ENCODE measurements around the gene SLC18A2. TPM values are rescaled to one million over a fixed set of nuclear protein-coding genes. Genes with fewer than 3 reads are reported as not detected.

Gene SLC18A2
- total RNA-seq, 4 donors from 2014 or later: 0.60 to 1.7 (median 0.93) TPM; not detected in 1

DNA sequence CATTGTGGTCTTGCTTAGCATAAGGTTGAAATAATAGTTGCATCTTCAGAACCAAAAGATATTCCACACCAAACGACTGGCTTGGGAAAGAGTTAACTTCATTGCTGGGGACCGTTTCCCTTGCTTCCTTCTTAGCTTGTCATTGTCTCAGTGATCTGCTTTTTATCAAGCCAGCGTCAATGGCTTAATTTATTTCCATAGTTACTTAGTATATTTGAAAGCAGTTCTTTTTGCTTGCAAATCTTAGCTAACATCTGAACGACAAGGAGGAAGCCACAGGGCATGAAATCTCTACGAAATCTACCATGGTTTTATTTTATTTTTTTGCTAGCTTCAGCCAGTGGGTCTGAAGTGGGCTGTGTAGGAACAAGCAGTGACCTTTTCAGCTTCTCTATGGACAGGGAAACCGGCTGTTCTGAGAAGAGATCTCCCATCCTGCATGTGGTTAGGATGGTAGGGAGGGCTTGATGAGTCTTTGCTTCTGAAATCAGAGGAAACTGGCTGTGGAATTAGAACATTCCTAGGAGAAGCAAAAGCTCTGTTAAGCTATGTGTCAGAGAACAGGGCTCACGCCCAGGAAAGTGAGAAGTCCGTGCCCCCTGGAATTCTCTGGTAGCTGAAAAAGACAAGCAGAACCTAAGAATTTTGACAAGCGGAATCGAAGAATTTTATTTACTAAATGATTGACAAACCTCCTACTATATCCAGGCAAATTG lies 8.0 kb downstream of the SLC18A2 start:
- no peak for ATAC-seq (ENCODE audit: low FRiP score)

DNA sequence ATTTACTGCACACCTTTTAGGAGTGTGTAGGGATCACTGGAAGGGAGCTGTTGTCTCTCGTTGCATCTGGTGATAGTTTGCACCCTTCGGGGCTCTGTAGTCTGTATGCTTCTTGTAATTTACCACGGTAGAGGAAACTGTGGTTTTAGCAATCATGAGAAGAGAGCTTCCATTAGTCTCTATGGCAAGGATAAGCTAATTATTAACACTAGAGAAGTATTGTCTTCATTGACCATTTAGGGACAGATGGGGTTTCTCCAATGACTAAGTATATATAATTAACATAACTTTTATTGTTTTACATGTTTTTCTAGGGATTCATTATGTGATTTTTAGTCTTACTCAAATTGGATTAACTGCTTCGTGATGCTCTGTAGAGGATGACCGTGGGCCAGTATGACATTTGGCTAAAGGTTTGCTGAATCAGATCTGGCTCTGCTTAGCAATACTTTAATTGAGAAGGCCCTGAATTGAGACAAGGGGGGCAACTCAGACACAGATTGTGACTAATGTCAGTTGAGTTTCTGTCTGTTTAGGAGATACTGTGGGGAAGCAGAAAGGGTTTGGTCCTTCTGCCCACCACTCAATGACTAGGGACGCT lies 8.7 kb downstream of the SLC18A2 start:
- TF ChIP-seq, protein P1, sequence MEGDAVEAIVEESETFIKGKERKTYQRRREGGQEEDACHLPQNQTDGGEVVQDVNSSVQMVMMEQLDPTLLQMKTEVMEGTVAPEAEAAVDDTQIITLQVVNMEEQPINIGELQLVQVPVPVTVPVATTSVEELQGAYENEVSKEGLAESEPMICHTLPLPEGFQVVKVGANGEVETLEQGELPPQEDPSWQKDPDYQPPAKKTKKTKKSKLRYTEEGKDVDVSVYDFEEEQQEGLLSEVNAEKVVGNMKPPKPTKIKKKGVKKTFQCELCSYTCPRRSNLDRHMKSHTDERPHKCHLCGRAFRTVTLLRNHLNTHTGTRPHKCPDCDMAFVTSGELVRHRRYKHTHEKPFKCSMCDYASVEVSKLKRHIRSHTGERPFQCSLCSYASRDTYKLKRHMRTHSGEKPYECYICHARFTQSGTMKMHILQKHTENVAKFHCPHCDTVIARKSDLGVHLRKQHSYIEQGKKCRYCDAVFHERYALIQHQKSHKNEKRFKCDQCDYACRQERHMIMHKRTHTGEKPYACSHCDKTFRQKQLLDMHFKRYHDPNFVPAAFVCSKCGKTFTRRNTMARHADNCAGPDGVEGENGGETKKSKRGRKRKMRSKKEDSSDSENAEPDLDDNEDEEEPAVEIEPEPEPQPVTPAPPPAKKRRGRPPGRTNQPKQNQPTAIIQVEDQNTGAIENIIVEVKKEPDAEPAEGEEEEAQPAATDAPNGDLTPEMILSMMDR (IDR thresholded peaks at IDR 0.05): no peak
- no peak for DNase-seq (ENCODE audit: low spot score)
- ATAC-seq (ENCODE audit: low FRiP score): no peak

More for the DNA sequence above, 8.0 kb downstream of the SLC18A2 start:
- TF ChIP-seq, protein P1 (IDR thresholded peaks at IDR 0.05): no peak
- no peak for DNase-seq (ENCODE audit: low spot score)

DNA sequence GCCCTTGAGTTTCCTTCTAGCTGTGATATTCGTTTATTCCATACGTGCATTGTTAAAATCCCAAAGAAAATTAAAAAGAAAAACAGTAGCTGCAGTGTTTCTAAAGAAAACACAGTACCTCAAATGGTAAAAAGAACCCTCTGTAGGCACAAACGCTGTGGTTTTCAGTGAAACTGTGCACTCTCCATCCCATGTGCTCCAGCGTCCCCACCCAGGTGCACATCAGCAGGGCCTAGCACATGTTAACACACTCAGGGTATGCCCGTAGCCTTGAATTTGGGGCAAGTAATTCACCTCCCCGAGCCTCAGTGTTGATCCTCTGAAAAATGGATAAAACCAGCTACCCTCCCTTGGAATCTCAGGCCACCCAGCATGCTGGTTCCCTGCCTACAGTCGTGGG lies 9.5 kb downstream of the SLC18A2 start:
- no peak for ATAC-seq (ENCODE audit: low FRiP score)
- TF ChIP-seq, protein P1 (IDR thresholded peaks at IDR 0.05): no peak
- no peak for DNase-seq (ENCODE audit: low spot score)

DNA sequence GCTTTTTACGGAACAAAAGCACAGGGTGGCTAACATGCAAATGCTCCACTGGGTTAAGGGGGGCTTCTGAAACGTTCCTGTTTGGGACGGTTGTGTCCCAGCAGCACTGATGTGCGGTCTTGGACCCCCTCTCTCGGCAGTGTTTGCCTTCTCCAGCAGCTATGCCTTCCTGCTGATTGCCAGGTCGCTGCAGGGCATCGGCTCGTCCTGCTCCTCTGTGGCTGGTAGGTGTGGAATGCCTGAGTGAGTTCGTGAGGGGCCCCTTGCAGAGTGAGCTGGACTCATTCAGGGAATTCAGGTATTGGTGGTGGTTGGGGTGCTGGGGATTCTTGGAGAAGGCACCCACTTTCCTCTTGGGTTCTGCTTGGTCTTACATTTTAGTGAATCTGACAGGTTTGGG lies 13.0 kb downstream of the SLC18A2 start:
- DNase-seq (ENCODE audit: low spot score) (no peak), ATAC-seq (ENCODE audit: low FRiP score) (no peak)
- TF ChIP-seq, protein P1 (IDR thresholded peaks at IDR 0.05): no peak

DNA sequence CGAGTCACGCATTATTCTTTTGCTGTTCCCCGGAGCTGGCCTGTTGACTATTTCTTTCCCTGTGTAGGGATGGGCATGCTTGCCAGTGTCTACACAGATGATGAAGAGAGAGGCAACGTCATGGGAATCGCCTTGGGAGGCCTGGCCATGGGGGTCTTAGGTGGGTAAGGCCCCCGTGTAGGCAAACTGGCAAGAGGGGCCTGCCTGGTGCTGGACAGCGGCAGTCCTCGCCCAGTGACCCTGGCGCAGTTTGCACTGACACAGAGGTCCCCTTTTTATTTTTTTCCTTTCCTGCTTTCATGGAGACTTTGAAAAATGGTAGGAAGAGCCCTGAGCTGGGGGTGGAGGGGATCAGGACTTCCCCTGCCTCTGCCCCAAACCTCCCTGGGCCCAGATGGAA lies 13.4 kb downstream of the SLC18A2 start:
- ATAC-seq (ENCODE audit: low FRiP score): no peak
- no peak for DNase-seq (ENCODE audit: low spot score)
- TF ChIP-seq, protein P1 (IDR thresholded peaks at IDR 0.05): no peak

DNA sequence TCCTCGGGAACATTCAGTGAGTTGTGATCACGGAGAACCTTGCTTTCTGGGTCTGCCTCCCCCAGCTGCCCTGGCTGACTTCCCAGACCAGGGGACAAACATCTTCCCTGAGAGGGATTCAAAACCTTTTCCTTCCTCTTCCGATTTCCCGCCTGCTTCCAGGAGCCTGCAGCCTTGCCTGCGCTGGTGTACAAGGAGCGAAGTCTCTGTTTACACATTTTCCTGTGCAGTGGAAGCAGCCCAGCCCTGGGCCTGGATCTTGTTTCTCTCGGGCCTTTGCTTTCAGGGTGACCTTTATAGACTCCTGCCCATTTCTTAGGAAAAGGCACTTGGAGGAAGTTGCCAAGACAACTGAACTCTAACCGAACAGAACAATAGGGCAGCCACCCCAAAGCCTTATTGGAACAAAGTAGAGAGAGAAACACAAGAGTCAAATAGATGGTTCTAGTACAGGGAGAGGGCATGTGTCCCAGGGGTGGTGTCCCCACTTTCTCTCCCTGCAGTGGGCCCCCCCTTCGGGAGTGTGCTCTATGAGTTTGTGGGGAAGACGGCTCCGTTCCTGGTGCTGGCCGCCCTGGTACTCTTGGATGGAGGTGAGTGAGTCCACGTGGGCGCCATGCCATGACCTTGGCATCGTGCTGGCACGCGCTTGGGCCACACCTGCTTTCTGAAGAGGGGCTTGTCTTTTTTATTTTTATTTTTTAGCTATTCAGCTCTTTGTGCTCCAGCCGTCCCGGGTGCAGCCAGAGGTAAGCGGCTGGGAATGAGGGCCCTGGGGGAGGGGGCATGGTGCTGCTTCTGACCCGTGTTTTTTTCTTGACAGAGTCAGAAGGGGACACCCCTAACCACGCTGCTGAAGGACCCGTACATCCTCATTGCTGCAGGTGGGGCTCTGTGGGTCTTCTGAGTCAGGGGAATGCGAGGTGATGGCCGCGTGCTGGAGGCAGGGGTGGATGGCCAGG lies 14.1 kb downstream of the SLC18A2 start:
- DNase-seq (ENCODE audit: low spot score) (no peak), ATAC-seq (ENCODE audit: low FRiP score) (no peak)

More for the DNA sequence above, 14.1 kb downstream of the SLC18A2 start:
- TF ChIP-seq, protein P1 (IDR thresholded peaks at IDR 0.05): no peak

Data from omental fat pad (tissue), 4 donors.